ENCODE data around the gene PRRG4. TPM values are rescaled to one million over a fixed set of nuclear protein-coding genes. Genes with fewer than 3 reads are reported as not detected.
"Not testable (repeated sequence)": the region's sequence is repeated elsewhere in the genome, so short reads cannot be mapped to it uniquely, and the experiment has no call there.

Gene PRRG4
- total RNA-seq (2014; rRNA removed; shearing (Covaris generic)), result 0.49 and 0.64 TPM in 2 replicates
- polyA plus RNA-seq (2014; cell fraction: nucleus; rRNA removed), result 0.21 and 0.36 TPM in 2 replicates

- no peak for DNase-seq (ENCODE audit: extremely low read depth, low read depth)
Measured at GRCh38 chr11:32829680-32830412, at the start of gene PRRG4. TSS of gene PRRG4 (plus strand) at chr11:32829927. CDS start at chr11:32830530, 603 bp downstream.

- not testable (repeated sequence) for DNase-seq (ENCODE audit: extremely low read depth, low read depth)
Measured at GRCh38 chr11:32780839-32781238, 48.9 kb upstream of the PRRG4 start.

GRCh38 chr11:32781721-32782120 is 48.0 kb upstream of the PRRG4 start:
- DNase-seq (ENCODE audit: extremely low read depth, low read depth), result no peak

GRCh38 chr11:32785262-32785661 is 44.5 kb upstream of the PRRG4 start:
- no peak for DNase-seq (ENCODE audit: extremely low read depth, low read depth)

GRCh38 chr11:32786811-32787210 is 42.9 kb upstream of the PRRG4 start:
- no peak for DNase-seq (ENCODE audit: extremely low read depth, low read depth)

GRCh38 chr11:32790916-32791315 is 38.8 kb upstream of the PRRG4 start:
- no peak for DNase-seq (ENCODE audit: extremely low read depth, low read depth)

- DNase-seq (ENCODE audit: extremely low read depth, low read depth), result no peak
Measured at GRCh38 chr11:32792111-32792947, 37.4 kb upstream of the PRRG4 start.

- peak; percentile 39 for DNase-seq (ENCODE audit: extremely low read depth, low read depth)
Measured at GRCh38 chr11:32792948-32793475, 36.7 kb upstream of the PRRG4 start.

GRCh38 chr11:32794439-32794838 is 35.3 kb upstream of the PRRG4 start, which contains the start of gene CCDC73:
TSS of gene CCDC73 (minus strand) at chr11:32794662. CDS start at chr11:32760243, 34,419 bp downstream.
- no peak for DNase-seq (ENCODE audit: extremely low read depth, low read depth)

GRCh38 chr11:32796425-32796824 is 33.3 kb upstream of the PRRG4 start:
- DNase-seq (ENCODE audit: extremely low read depth, low read depth), result no peak

- peak; percentile 54 for DNase-seq (ENCODE audit: extremely low read depth, low read depth)
Measured at GRCh38 chr11:32809313-32809712, 20.4 kb upstream of the PRRG4 start.

- DNase-seq (ENCODE audit: extremely low read depth, low read depth), result no peak
Measured at GRCh38 chr11:32817181-32817851, 12.4 kb upstream of the PRRG4 start.

- no peak for DNase-seq (ENCODE audit: extremely low read depth, low read depth)
Measured at GRCh38 chr11:32817852-32818183, 11.9 kb upstream of the PRRG4 start.

- no peak for DNase-seq (ENCODE audit: extremely low read depth, low read depth)
Measured at GRCh38 chr11:32819187-32819586, 10.5 kb upstream of the PRRG4 start.

GRCh38 chr11:32820497-32820896 is 9.2 kb upstream of the PRRG4 start:
- DNase-seq (ENCODE audit: extremely low read depth, low read depth), result no peak

- no peak for DNase-seq (ENCODE audit: extremely low read depth, low read depth)
Measured at GRCh38 chr11:32821517-32821916, 8.2 kb upstream of the PRRG4 start.

- no peak for DNase-seq (ENCODE audit: extremely low read depth, low read depth)
Measured at GRCh38 chr11:32821917-32822560, 7.7 kb upstream of the PRRG4 start.

- not testable (repeated sequence) for DNase-seq (ENCODE audit: extremely low read depth, low read depth)
Measured at GRCh38 chr11:32823617-32824016, 6.1 kb upstream of the PRRG4 start.

GRCh38 chr11:32826113-32826512 is 3.6 kb upstream of the PRRG4 start:
- no peak for DNase-seq (ENCODE audit: extremely low read depth, low read depth)

- no peak for DNase-seq (ENCODE audit: extremely low read depth, low read depth)
Measured at GRCh38 chr11:32827276-32827675, 2.5 kb upstream of the PRRG4 start.

Data from NCI-H460 (cell line).